ENCODE data around the gene PSMD8.

DNA sequence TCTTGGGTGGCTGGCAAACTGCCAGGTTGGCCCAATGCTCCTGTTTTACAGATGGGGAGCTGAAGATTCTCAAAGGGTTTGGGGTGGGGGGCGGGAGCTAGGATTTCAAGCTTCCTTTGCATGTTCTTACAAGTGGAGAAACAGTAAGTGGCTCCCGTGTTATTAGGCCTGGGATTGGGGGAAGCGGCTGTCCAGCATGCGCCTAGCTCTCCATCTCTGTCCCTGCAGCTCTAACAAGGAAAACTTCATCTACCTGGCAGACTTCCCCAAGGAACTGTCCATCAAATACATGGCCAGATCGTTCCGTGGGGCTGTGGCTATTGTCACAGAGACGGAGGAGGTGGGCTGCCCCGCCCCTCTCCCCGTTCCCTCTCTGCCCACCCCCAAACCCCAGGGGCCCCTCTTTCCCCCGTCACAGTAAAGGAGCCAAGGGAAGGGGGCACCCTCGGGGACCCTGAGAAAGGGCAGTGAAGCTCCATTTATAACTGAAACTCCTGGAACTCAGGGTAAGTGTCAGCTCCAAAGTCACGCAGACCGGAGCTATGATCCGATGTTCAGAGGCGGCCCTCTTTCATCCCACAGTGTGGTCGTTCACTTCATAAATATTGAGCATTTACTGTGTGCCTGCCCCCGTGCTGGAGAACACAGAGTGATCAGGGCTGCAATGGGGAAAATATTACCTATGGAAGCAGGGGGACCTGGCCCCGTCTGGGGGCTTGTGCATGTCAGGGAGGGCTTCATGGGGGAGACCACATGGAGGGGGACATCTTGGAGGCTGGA lies 14.9 kb upstream of the PSMD8 start:
- TF ChIP-seq, protein P1, sequence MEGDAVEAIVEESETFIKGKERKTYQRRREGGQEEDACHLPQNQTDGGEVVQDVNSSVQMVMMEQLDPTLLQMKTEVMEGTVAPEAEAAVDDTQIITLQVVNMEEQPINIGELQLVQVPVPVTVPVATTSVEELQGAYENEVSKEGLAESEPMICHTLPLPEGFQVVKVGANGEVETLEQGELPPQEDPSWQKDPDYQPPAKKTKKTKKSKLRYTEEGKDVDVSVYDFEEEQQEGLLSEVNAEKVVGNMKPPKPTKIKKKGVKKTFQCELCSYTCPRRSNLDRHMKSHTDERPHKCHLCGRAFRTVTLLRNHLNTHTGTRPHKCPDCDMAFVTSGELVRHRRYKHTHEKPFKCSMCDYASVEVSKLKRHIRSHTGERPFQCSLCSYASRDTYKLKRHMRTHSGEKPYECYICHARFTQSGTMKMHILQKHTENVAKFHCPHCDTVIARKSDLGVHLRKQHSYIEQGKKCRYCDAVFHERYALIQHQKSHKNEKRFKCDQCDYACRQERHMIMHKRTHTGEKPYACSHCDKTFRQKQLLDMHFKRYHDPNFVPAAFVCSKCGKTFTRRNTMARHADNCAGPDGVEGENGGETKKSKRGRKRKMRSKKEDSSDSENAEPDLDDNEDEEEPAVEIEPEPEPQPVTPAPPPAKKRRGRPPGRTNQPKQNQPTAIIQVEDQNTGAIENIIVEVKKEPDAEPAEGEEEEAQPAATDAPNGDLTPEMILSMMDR (IDR thresholded peaks at IDR 0.05; ENCODE audit: low read length): no peak
- no peak for TF ChIP-seq EZH2 (IDR thresholded peaks at IDR 0.05; ENCODE audit: borderline replicate concordance, low read length)

All from OCI-LY1 (cell line).